HG03064 (cell line): ENCODE data around the gene FOXRED2.
"Not testable (repeated sequence)": the region's sequence is repeated elsewhere in the genome, so short reads cannot be mapped to it uniquely, and the experiment has no call there.

Source experiments
- ATAC-seq: cut with Tn5 transposase; IDR thresholded peaks from one replicate; pipeline ENCODE4 v1.9.1; 2021; ENCODE audit warnings: low read depth; ENCODE audit not compliant: unreplicated experiment

The FOXRED2 gene

DNA sequence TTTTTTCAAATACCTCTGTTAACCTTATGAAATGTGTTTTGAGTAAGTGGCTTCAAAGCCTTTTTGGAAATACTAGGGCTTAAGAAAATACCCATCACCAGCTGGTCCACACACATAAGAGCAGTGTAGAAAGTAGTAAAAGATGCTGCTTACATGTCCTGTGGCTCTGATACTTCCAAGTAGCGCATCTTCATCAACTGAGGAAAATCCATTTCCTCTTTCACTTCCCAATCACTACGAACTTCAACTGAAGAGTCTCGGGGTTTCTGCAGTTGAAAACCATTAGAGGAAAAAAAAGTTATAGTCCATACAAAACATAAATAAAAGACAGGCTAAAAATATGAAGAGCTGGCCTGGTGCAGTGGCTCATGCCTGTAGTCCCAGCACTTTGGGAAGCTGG, 13.6 kb upstream of the FOXRED2 start:
- no peak for ATAC-seq

- ATAC-seq = not testable (repeated sequence)
Observed at GRCh38 chr22:36519906-36520305, 13.1 kb upstream of the FOXRED2 start.

GRCh38 chr22:36514766-36515165, 7.9 kb upstream of the FOXRED2 start:
- no peak for ATAC-seq

GRCh38 chr22:36512991-36513390, 6.2 kb upstream of the FOXRED2 start:
- ATAC-seq = no peak

DNA sequence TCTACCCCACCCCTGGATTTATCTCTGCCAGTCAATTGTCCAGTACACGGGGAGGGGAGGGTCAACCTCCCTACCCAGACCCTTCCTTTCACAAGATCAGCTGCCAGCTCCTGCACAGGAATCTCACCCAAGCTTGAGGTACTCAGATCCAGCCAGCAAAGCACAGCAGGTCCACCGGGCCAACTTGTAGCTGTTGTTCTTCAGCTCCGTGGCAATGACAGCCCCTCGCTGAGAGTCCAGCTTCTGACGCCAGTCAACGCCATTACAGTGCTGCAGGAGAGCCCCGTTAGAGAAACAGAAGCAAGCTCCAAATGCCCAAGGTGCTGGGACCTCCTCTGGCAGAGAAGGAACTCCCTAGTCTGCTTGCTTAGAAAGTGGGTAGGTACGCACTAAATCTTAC, 5.5 kb upstream of the FOXRED2 start:
- ATAC-seq = no peak

- ATAC-seq = no peak
Observed at GRCh38 chr22:36510966-36511881, 4.4 kb upstream of the FOXRED2 start.

DNA sequence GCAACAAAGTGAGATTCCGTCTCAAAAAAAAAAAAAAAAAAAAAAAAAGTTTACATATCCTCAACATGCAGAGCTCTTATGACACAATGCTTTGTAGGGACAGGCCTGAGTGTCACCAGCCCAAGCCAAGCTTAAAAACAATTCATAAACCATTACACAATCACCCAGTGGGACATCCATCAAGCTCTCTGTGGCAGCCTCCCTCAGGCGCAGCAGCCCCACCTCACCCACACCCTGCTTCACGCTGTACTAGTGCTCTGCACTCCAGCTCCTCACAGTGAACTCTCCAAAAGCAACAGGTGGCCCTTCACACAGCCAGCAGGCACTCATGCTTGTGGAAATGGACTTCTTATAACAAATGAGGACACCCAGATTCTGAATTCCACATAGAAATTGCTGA, 3.5 kb upstream of the FOXRED2 start:
- no peak for ATAC-seq

- ATAC-seq = no peak
Observed at GRCh38 chr22:36507518-36508010, 724 bp upstream of the FOXRED2 start.

DNA sequence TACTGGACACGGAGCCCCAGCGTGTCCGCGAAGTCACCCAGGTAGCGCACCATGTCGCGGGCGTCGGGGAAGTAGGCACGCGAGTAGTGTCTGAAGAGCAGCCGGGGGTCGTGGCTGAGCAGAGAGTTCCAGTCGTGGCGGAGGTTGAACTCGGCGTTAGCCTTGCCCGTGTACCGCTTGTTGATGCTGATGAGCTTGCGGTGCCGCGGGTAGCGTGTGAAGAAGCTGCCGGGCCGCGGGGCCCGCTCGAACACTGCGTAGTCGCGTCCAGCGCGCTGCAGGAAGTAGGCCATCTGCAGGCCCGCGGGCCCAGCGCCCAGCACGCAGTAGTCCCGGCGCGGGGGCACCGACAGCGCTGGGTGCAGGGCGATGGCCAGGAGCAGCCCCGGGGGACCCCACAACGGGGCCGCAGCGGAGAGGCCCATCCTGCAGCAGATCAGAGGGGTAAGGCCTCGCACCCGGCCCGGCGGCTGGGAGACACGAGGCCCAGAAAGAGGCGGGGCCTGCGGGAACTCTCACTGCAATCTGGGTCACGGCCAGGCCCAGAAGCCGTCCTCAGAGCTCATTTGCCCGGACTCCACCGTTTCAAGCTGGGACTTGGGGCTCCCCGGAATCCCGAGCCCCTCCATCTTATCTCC, 723 bp downstream of the FOXRED2 start:
- no peak for ATAC-seq

DNA sequence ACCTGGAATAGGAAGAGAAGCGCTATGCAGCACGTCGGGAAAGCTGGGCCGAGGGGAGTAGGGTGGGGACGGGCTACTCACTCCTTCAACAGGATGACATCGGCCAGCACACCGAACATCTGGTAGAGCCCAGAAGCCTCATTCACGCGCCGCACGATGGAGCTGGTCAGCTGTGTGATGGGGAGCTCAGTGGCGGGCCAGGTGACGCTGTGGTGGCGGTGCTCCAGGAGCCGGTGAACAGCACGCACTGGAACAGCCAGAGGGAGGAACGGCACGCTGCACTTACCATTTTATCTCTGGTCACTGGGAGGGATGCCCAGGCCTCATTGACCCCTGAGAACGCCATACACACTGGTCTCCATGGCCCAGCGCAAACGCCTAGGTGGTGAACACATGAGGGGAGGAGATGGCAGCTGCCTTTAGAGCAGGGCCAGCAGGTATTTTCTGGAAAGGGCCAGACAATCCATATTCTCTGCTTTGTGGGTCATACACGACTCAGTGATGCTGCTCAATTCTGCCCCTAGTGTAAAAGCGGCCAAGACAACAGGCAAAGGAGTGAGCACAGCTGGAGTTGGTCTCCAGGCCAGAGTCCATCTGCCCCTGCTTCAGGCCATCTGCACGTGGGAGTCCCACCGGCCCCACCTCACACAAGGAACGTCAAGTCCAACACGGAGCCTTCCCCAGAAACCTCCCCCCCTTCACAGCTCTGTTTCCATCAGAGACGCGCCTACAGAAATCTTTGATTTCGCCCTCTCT, 8.8 kb downstream of the FOXRED2 start:
- ATAC-seq = no peak

- peak; percentile 70 for ATAC-seq
Observed at GRCh38 chr22:36493690-36494110, 13.1 kb downstream of the FOXRED2 start.

DNA sequence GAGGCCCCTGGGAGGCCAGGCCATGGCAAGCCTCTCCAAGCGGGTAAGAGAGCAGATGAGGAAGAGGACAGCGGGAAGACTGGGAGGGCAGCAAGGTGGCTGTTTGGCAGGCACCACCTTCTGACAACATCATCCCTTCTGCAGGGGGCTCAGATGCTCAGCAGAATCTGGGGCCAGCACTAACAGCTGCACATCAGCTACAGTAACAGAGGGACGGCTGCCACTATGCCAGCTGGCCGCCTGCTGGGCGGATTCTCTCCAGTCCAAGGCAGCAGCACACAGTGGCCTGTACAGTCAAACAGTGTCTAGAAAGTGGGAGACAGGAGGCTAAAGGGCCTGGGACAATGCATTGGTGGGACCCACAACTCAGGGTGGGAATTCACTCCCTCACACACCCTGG, 14.7 kb downstream of the FOXRED2 start:
- no peak for ATAC-seq

GRCh38 chr22:36491155-36491554, 15.7 kb downstream of the FOXRED2 start:
- ATAC-seq = no peak

GRCh38 chr22:36486619-36487384, 20.0 kb downstream of the FOXRED2 start:
- no peak for ATAC-seq

DNA sequence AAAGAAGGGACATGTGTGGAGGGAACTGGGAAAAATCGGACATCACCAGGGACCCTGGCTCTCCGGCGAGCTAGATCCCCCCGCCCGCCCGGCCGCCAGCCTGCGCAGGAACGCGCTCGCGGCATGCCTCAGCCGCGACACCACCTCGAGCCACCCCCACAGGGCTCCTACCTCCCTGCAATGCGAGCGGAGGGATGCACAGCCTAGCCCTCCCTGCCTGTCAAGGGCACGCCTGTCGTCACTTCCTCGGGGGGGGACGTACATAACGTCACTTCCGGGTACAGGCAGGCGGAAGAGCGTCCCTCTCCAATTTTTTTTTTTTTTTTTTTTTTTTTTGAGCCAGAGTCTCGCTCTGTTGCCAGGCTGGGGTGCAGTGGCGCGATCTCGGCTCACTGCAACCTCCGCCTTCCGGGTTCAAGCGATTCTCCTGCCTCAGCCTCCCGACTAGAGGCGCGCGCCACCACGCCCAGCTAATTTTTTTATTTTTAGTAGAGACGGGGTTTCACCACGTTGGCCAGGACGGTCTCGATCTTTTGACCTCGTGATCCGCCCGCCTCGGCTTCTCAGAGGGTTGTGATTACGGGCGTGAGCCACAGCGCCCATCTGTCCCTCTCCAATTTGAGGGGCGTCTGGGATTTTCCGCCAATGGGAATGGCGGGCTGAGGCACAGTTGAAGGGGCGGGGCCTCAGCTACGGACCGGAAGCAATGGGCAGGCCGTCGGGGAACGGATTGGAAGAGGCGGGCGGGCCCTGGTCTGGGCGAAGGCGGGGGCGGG, 25.3 kb downstream of the FOXRED2 start, which contains the start of gene TXN2:
TSS of gene TXN2 (minus strand) at position 248 of the 776 bp plus-strand sequence. CDS start 803 bp downstream, outside the sequence.
- ATAC-seq = peak; percentile 81

GRCh38 chr22:36480941-36481392, 25.9 kb downstream of the FOXRED2 start:
- no peak for ATAC-seq

DNA sequence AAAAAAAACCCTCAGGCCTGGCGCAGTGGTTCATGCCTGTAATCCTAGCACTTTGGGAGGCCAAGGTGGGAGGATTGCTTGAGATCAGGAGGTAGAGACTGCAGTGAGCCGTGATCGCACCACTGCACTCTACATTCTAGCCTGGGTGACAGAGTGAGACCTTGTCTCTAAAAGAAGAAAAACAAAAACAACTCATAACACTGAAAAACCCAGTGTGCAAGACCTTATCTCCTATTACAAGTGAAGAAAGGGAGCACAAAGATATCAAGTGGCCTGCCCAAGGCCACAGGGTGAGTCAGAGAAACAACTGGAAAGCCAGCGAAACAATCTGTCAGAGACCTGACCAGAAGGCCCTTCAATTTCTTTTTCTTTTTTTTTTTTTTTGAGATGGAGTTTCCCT, 27.9 kb downstream of the FOXRED2 start:
- ATAC-seq = no peak

DNA sequence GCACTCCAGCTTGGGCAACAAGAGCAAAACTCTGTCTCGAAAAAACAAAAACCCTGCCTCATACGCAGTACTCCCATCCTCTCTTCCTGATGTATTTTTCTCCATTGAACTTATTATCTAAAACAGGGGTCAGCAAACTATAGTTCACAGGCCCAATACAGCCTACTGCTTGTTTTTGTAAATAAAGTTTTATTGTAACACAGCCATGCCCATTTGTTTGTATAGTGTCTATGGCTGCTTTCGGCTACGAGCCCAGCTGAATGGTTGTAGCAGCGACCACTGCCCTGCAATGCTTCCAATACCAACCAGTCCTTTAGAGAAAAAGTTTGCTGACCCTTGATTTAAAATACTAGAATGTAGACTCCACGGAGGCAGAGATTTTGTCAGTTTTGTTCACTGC, 31.5 kb downstream of the FOXRED2 start:
- ATAC-seq = no peak

- ATAC-seq = no peak
Observed at GRCh38 chr22:36472689-36473088, 34.2 kb downstream of the FOXRED2 start.
